PC-3 (cell line): ENCODE measurements around the gene TNS3. TPM values are rescaled to one million over a fixed set of nuclear protein-coding genes. Genes with fewer than 3 reads are reported as not detected.
A peak's percentile ranks its signal among the peaks of the same experiment; 100 is the strongest.

ENCODE experiments used
- ATAC-seq: fragments of 200-7000 bp; cut with Tn5 transposase; 2 replicates; pipeline ENCODE4 v1.9.1; 2020; ENCODE audit warnings: mild to moderate bottlenecking, moderate library complexity
- BruUV-seq: library from RNA; stranded (reverse); fragments of 400-500 nt; replicated peaks from 2 replicates; lab custom pipeline; 2021; lab: Mats Ljungman, UMichigan
- CTCF ChIA-PET: fragments of 300-600 bp; sonication (Branson Sonifier 250); formaldehyde crosslinking; loops from one replicate; lab custom pipeline; 2022; ENCODE audit warnings: antibody characterized with exemption; lab: Charles Lee
- POLR2A ChIA-PET: fragments of 300-600 bp; sonication (Branson Sonifier 250); formaldehyde crosslinking; loops from one replicate; lab custom pipeline; 2022; ENCODE audit warnings: antibody characterized with exemption; ENCODE audit not compliant: unreplicated experiment; lab: Charles Lee
- DNase-seq: peaks from one replicate; pipeline ENCODE4 v3.0.0-alpha.2; 2015
- H2AFZ ChIP-seq: fragments of 300-600 bp; sonication (generic); 2 replicates; pipeline ENCODE4 v1.6.0; 2016; ENCODE audit warnings: antibody characterized with exemption, low read length
- H3F3A ChIP-seq: fragments of 300-600 bp; sonication (generic); one replicate; pipeline ENCODE4 v1.6.0; 2017; ENCODE audit warnings: antibody characterized with exemption, low read length, control low read depth, mild to moderate bottlenecking; ENCODE audit not compliant: unreplicated experiment
- H3K27ac ChIP-seq: fragments of 300-600 bp; sonication (generic); 2 replicates; pipeline ENCODE4 v1.5.1; 2016; ENCODE audit warnings: mild to moderate bottlenecking, low read length
- H3K27me3 ChIP-seq: fragments of 300-600 bp; sonication (generic); 2 replicates; pipeline ENCODE4 v1.6.1; 2016; ENCODE audit warnings: low read length, mixed read lengths
- H3K36me3 ChIP-seq: fragments of 300-600 bp; sonication (generic); 2 replicates; pipeline ENCODE4 v1.6.1; 2016; ENCODE audit warnings: low read depth, mixed run types, low read length, mixed read lengths
- H3K4me1 ChIP-seq: fragments of 300-600 bp; sonication (generic); 2 replicates; pipeline ENCODE4 v1.5.1; 2016; ENCODE audit warnings: low read length; ENCODE audit not compliant: insufficient read depth
- H3K4me2 ChIP-seq: fragments of 300-600 bp; sonication (generic); 2 replicates; pipeline ENCODE4 v1.6.0; 2016; ENCODE audit warnings: low read length
- H3K4me3 ChIP-seq: fragments of 300-600 bp; sonication (generic); 2 replicates; pipeline ENCODE4 v1.5.1; 2016; ENCODE audit warnings: mild to moderate bottlenecking, low read length, mixed read lengths
- H3K79me2 ChIP-seq: fragments of 300-600 bp; sonication (generic); 2 replicates; pipeline ENCODE4 v1.6.1; 2017; ENCODE audit warnings: low read length, mixed read lengths
- H3K9ac ChIP-seq: fragments of 300-600 bp; sonication (generic); 2 replicates; pipeline ENCODE4 v1.6.0; 2016; ENCODE audit warnings: mild to moderate bottlenecking, low read length
- H3K9me2 ChIP-seq: fragments of 300-600 bp; sonication (generic); replicated peaks from 2 replicates; pipeline ENCODE4 v1.6.1; 2016; ENCODE audit warnings: mixed run types, low read length, mixed read lengths
- H3K9me3 ChIP-seq: fragments of 300-600 bp; sonication (generic); 2 replicates; pipeline ENCODE4 v1.6.1; 2016; ENCODE audit warnings: low read length, mixed read lengths
- H4K20me1 ChIP-seq: fragments of 300-600 bp; sonication (generic); 2 replicates; pipeline ENCODE4 v1.6.1; 2016; ENCODE audit warnings: low read length, mixed read lengths
- EZH2 ChIP-seq: fragments of 300-600 bp; sonication (generic); IDR thresholded peaks from one replicate; pipeline ENCODE4 v1.6.1; 2017; ENCODE audit warnings: antibody characterized with exemption, mild to moderate bottlenecking, low read length; ENCODE audit not compliant: unreplicated experiment
- EZH2phosphoT487 ChIP-seq: fragments of 300-600 bp; sonication (generic); IDR thresholded peaks from 2 replicates; pipeline ENCODE4 v1.6.1; 2018; ENCODE audit warnings: mild to moderate bottlenecking, antibody characterized with exemption, low read length, borderline replicate concordance
- intact Hi-C: fragments of 100-400 bp; cut with micrococcal nuclease; formaldehyde crosslinking; loops from 2 replicates; pipeline ENCODE4 v1.9.0; 2023
- total RNA-seq: library from RNA; depleted of rRNA; stranded (reverse); fragments of >200 nt; gene quantifications from 2 replicates; pipeline ENCODE4 v1.2.3, GENCODE V29; 2014
- TF ChIP-seq, protein P1 (sequence below): fragments of 300-600 bp; sonication (generic); conservative IDR thresholded peaks from 2 replicates; pipeline ENCODE4 v1.5.1; 2017; ENCODE audit warnings: antibody characterized with exemption, low read depth, mild to moderate bottlenecking, low read length

Gene TNS3
- total RNA-seq, 1 experiment from 2014 or later: 72.3 TPM

- Histone ChIP-seq H3K9ac (no peak overlapping the region), H4K20me1 (0 out of 2 replicates have a peak, but pooled peaks cover 4% of the 10 kb centered on the region), H3K27me3 (no peaks in the 10 kb centered on the region), H2AFZ (no peak overlapping the region), H3K4me3 (no peak overlapping the region), H3K79me2 (peaks cover 11% of the 10 kb centered on the region), H3K27ac (0 out of 2 replicates have a peak overlapping the region, but pooled peaks have one; percentile 64), H3F3A (no peaks in the 10 kb centered on the region), H3K4me2 (no peak overlapping the region; the same call in 1 of the 2 replicates), H3K4me1 (peaks cover 33% of the 10 kb centered on the region), H3K9me2 (no peaks in the 10 kb centered on the region), H3K9me3 (no peaks in the 10 kb centered on the region), H3K36me3 (peaks cover 13% of the 10 kb centered on the region; the same call in 1 of the 2 replicates)
- ATAC-seq (no peak), DNase-seq (no peak)
- ChIA-PET CTCF (no interaction called here), POLR2A (no interaction called here)
- BruUV-seq: no TSS peak
- intact Hi-C loops: loop anchor here (2.0 kb wide), 1 partner anchor 114 kb away; no protein-coding TSS in a partner anchor
- TF ChIP-seq EZH2phosphoT487 (no peak), EZH2 (no peak)
- TF ChIP-seq, protein P1, sequence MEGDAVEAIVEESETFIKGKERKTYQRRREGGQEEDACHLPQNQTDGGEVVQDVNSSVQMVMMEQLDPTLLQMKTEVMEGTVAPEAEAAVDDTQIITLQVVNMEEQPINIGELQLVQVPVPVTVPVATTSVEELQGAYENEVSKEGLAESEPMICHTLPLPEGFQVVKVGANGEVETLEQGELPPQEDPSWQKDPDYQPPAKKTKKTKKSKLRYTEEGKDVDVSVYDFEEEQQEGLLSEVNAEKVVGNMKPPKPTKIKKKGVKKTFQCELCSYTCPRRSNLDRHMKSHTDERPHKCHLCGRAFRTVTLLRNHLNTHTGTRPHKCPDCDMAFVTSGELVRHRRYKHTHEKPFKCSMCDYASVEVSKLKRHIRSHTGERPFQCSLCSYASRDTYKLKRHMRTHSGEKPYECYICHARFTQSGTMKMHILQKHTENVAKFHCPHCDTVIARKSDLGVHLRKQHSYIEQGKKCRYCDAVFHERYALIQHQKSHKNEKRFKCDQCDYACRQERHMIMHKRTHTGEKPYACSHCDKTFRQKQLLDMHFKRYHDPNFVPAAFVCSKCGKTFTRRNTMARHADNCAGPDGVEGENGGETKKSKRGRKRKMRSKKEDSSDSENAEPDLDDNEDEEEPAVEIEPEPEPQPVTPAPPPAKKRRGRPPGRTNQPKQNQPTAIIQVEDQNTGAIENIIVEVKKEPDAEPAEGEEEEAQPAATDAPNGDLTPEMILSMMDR: no peak
Observed at GRCh38 chr7:47381134-47381495, 200.8 kb downstream of the TNS3 start.

GRCh38 chr7:47380325-47381133 is 201.4 kb downstream of the TNS3 start:
- TSS peak; percentile 31 for BruUV-seq
- Histone ChIP-seq H2AFZ (no peak overlapping the region), H3K9me2 (no peaks in the 10 kb centered on the region), H4K20me1 (0 out of 2 replicates have a peak, but pooled peaks cover 4% of the 10 kb centered on the region), H3K4me3 (peak overlapping the region; percentile 28; the same call in 1 of the 2 replicates), H3K4me1 (peaks cover 33% of the 10 kb centered on the region), H3F3A (no peaks in the 10 kb centered on the region), H3K27ac (peak overlapping the region; percentile 64), H3K36me3 (peaks cover 13% of the 10 kb centered on the region; the same call in 1 of the 2 replicates), H3K79me2 (peaks cover 11% of the 10 kb centered on the region), H3K4me2 (peak overlapping the region; percentile 74), H3K9me3 (no peaks in the 10 kb centered on the region), H3K27me3 (no peaks in the 10 kb centered on the region), H3K9ac (peak overlapping the region; percentile 26; the same call in 1 of the 2 replicates)
- DNase-seq (peak; percentile 33), ATAC-seq (peak; percentile 58)
- CTCF ChIA-PET: interaction anchor here (0.6 to 1.2 kb wide), 2 partner anchors 113 to 114 kb away, joined by 10 read pairs; no protein-coding TSS in a partner anchor
- no peak for TF ChIP-seq EZH2phosphoT487
- TF ChIP-seq, protein P1: no peak
- TF ChIP-seq EZH2: no peak
- POLR2A ChIA-PET: interaction anchor here (0.6 kb wide), 2 partner anchors 12 to 64 kb away, joined by 3 to 7 read pairs; no protein-coding TSS in a partner anchor
- intact Hi-C loops: loop anchor here (2.0 kb wide), 1 partner anchor 114 kb away; no protein-coding TSS in a partner anchor
